MCF 10A (cell line): ENCODE data around the gene STARD8. TPM values are rescaled to one million over a fixed set of nuclear protein-coding genes. Genes with fewer than 3 reads are reported as not detected.
"Not testable (repeated sequence)": the region's sequence is repeated elsewhere in the genome, so short reads cannot be mapped to it uniquely, and the experiment has no call there.

Source experiments
- BruUV-seq: library from RNA; stranded (reverse); fragments of 400-500 nt; replicated peaks from 2 replicates; lab custom pipeline; 2021; lab: Mats Ljungman, UMichigan
- CTCF ChIA-PET: fragments of 300-600 bp; sonication (Branson Sonifier 250); formaldehyde crosslinking; extraction: SDS; loops from one replicate; lab custom pipeline; 2021; ENCODE audit warnings: antibody characterized with exemption, inconsistent platforms; lab: Yijun Ruan, JAX
- POLR2A ChIA-PET: fragments of 300-600, 350-650 bp; sonication (Branson Sonifier 250); formaldehyde crosslinking; extraction: SDS; loops from one replicate; lab custom pipeline; 2020; ENCODE audit warnings: antibody characterized with exemption, inconsistent platforms; lab: Yijun Ruan, JAX
- DNase-seq: peaks from one replicate; pipeline ENCODE4 v3.0.0-alpha.2; 2018; ENCODE audit not compliant: unreplicated experiment
- H3K27ac Mint-ChIP-seq: one replicate; pipeline ENCODE4 v1.8.0; 2022; ENCODE audit warnings: mild to moderate bottlenecking, low read depth, mixed read lengths; ENCODE audit not compliant: unreplicated experiment
- H3K27me3 Mint-ChIP-seq: one replicate; pipeline ENCODE4 v1.8.0; 2022; ENCODE audit warnings: mixed read lengths; ENCODE audit not compliant: insufficient read depth, unreplicated experiment
- H3K36me3 Mint-ChIP-seq: one replicate; pipeline ENCODE4 v1.8.0; 2022; ENCODE audit warnings: mild to moderate bottlenecking, moderate library complexity, mixed read lengths; ENCODE audit not compliant: insufficient read depth, unreplicated experiment
- H3K4me1 Mint-ChIP-seq: one replicate; pipeline ENCODE4 v1.8.0; 2022; ENCODE audit warnings: mixed read lengths; ENCODE audit not compliant: insufficient read depth, unreplicated experiment
- H3K4me3 Mint-ChIP-seq: one replicate; pipeline ENCODE4 v1.8.0; 2022; ENCODE audit warnings: mild to moderate bottlenecking, moderate library complexity, mixed read lengths; ENCODE audit not compliant: unreplicated experiment
- H3K9me3 Mint-ChIP-seq: one replicate; pipeline ENCODE4 v1.8.0; 2022; ENCODE audit warnings: mixed read lengths; ENCODE audit not compliant: unreplicated experiment
- CTCF ChIP-seq: fragments of 200-600 bp; IDR thresholded peaks from one replicate; pipeline ENCODE4 v1.8.0; 2022; ENCODE audit warnings: antibody characterized with exemption, mild to moderate bottlenecking; ENCODE audit not compliant: unreplicated experiment
- intact Hi-C: fragments of 100-400 bp; cut with micrococcal nuclease; formaldehyde crosslinking; loops from 2 replicates; pipeline ENCODE4 v1.14.1; 2022
- total RNA-seq: library from RNA; stranded (reverse); gene quantifications from 2 replicates; pipeline ENCODE4 v1.2.3, GENCODE V29; 2022

STARD8 gene
- total RNA-seq, 1 experiment from 2014 or later = 1.0 TPM

GRCh38 chrX:68627986-68628385 lies 19.5 kb upstream of the STARD8 start:
- no peaks in the 10 kb centered on the region for H3K9me3 Mint-ChIP-seq
- no TSS peak for BruUV-seq
- no peak overlapping the region for H3K27ac Mint-ChIP-seq
- POLR2A ChIA-PET = interaction anchor here (0.6 kb wide), 1 partner anchor 80 kb away, joined by 3 read pairs; no protein-coding TSS in a partner anchor
- CTCF ChIA-PET = interaction anchor here (0.7 kb wide), 1 partner anchor 148 kb away, joined by 3 read pairs; no protein-coding TSS in a partner anchor
- TF ChIP-seq CTCF = no peak
- no peak overlapping the region for H3K4me3 Mint-ChIP-seq
- H3K4me1 Mint-ChIP-seq = no peaks in the 10 kb centered on the region
- DNase-seq = no peak
- intact Hi-C loops = no loop called here
- peaks cover 53% of the 10 kb centered on the region for H3K27me3 Mint-ChIP-seq
- no peaks in the 10 kb centered on the region for H3K36me3 Mint-ChIP-seq

GRCh38 chrX:68629936-68630335 lies 17.5 kb upstream of the STARD8 start:
- H3K27ac Mint-ChIP-seq, H3K4me1 Mint-ChIP-seq, POLR2A ChIA-PET, H3K4me3 Mint-ChIP-seq, BruUV-seq, DNase-seq, intact Hi-C loops, CTCF ChIA-PET, H3K36me3 Mint-ChIP-seq, H3K9me3 Mint-ChIP-seq: not testable (repeated sequence)
- H3K27me3 Mint-ChIP-seq = peaks cover 47% of the 10 kb centered on the region

DNA sequence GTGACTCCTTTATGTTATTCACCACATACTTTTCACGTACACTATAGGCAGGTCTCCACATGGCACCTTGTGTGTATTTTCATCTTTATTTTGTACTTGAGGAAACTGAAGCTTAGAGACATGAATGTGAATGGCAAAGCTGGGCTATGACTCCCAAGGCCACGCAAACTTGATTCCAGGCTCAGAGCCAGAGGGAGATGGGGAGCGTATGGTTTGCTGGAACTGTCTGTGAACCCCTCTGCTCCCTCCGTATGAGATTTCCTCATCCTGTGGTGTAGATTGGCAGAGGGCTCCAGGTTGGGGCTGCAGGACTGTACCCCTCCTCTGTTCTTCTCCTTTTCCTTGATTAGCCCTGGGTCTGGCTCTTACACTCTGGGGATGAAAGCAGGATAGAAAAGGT lies 16.1 kb upstream of the STARD8 start:
- DNase-seq = no peak
- ChIA-PET POLR2A (no interaction called here), CTCF (interaction anchor here (1.2 kb wide), 1 partner anchor 14 kb away, joined by 3 read pairs; no protein-coding TSS in a partner anchor)
- TF ChIP-seq CTCF = no peak
- Mint-ChIP-seq H3K27me3 (peaks cover 47% of the 10 kb centered on the region), H3K4me1 (no peaks in the 10 kb centered on the region), H3K9me3 (no peaks in the 10 kb centered on the region), H3K27ac (no peak overlapping the region), H3K4me3 (no peak overlapping the region), H3K36me3 (no peaks in the 10 kb centered on the region)
- intact Hi-C loops = no loop called here
- BruUV-seq = no TSS peak

DNA sequence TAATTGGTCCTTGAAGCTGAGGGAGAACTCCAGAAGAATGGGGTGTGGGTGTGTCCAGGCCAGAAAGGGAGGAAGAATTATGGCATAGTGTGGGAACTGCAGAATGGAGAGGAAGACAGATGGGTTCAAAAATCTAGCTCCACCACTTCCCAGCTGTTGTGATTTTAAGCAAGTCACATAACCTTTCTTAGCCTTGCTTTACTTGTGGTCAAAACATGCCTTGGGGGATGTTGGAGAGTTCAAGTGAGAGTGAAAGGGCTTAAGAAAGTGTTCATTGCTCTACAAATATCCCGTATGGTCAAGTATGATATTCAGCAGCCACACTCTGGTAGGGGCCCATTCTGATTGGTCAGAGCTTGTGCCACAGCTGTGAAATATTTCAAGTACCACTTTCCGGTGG lies 15.0 kb upstream of the STARD8 start:
- no peaks in the 10 kb centered on the region for H3K4me1 Mint-ChIP-seq
- CTCF ChIA-PET = interaction anchor here (1.2 kb wide), 1 partner anchor 16 kb away, joined by 3 read pairs; no protein-coding TSS in a partner anchor
- TF ChIP-seq CTCF = no peak
- H3K27me3 Mint-ChIP-seq = peaks cover 47% of the 10 kb centered on the region
- POLR2A ChIA-PET = no interaction called here
- intact Hi-C loops = no loop called here
- H3K9me3 Mint-ChIP-seq = no peaks in the 10 kb centered on the region
- DNase-seq = no peak
- no peaks in the 10 kb centered on the region for H3K36me3 Mint-ChIP-seq
- BruUV-seq = no TSS peak
- H3K4me3 Mint-ChIP-seq = no peak overlapping the region
- H3K27ac Mint-ChIP-seq = no peak overlapping the region

GRCh38 chrX:68633981-68634380 lies 13.5 kb upstream of the STARD8 start:
- intact Hi-C loops = no loop called here
- no peak overlapping the region for H3K4me3 Mint-ChIP-seq
- no peak for TF ChIP-seq CTCF
- no TSS peak for BruUV-seq
- ChIA-PET CTCF (no interaction called here), POLR2A (no interaction called here)
- H3K9me3 Mint-ChIP-seq = no peaks in the 10 kb centered on the region
- no peak overlapping the region for H3K27ac Mint-ChIP-seq
- no peak for DNase-seq
- no peaks in the 10 kb centered on the region for H3K36me3 Mint-ChIP-seq
- H3K4me1 Mint-ChIP-seq = no peaks in the 10 kb centered on the region
- peaks cover 32% of the 10 kb centered on the region for H3K27me3 Mint-ChIP-seq
